HG03066 (cell line): ENCODE measurements around the gene GCG.

Experiments used
- ATAC-seq: cut with Tn5 transposase; IDR thresholded peaks from one replicate; pipeline ENCODE4 v1.9.1; 2021; ENCODE audit warnings: low read depth; ENCODE audit not compliant: unreplicated experiment

GCG gene

GRCh38 chr2:162152147-162152546 lies at the start of gene GCG:
Gene GCG (minus strand): TSS chr2:162152247. CDS start chr2:162149178, 3,069 bp downstream.
- ATAC-seq = no peak

- no peak for ATAC-seq
Observed at GRCh38 chr2:162200636-162201035, 48.6 kb upstream of the GCG start.

GRCh38 chr2:162199913-162200312 lies 47.9 kb upstream of the GCG start:
- ATAC-seq = no peak

GRCh38 chr2:162198239-162198638 lies 46.2 kb upstream of the GCG start:
- ATAC-seq = no peak

- ATAC-seq = no peak
Observed at GRCh38 chr2:162197069-162197825, 45.2 kb upstream of the GCG start.

GRCh38 chr2:162196638-162197037 lies 44.6 kb upstream of the GCG start:
- no peak for ATAC-seq

- no peak for ATAC-seq
Observed at GRCh38 chr2:162188451-162188850, 36.4 kb upstream of the GCG start.

GRCh38 chr2:162185541-162186232 lies 33.6 kb upstream of the GCG start:
- no peak for ATAC-seq

GRCh38 chr2:162184821-162185450 lies 32.9 kb upstream of the GCG start:
- ATAC-seq = no peak

- ATAC-seq = no peak
Observed at GRCh38 chr2:162184359-162184758, 32.3 kb upstream of the GCG start.

- no peak for ATAC-seq
Observed at GRCh38 chr2:162182395-162182794, 30.3 kb upstream of the GCG start.

- no peak for ATAC-seq
Observed at GRCh38 chr2:162177301-162177700, 25.3 kb upstream of the GCG start.

- ATAC-seq = no peak
Observed at GRCh38 chr2:162175714-162176113, 23.7 kb upstream of the GCG start.

- ATAC-seq = no peak
Observed at GRCh38 chr2:162174746-162175145, 22.7 kb upstream of the GCG start.

GRCh38 chr2:162172802-162173370 lies 20.8 kb upstream of the GCG start:
- ATAC-seq = no peak

- no peak for ATAC-seq
Observed at GRCh38 chr2:162166745-162167144, 14.7 kb upstream of the GCG start.

- no peak for ATAC-seq
Observed at GRCh38 chr2:162166174-162166573, 14.1 kb upstream of the GCG start.

- ATAC-seq = no peak
Observed at GRCh38 chr2:162164802-162165201, 12.8 kb upstream of the GCG start.

GRCh38 chr2:162159446-162159845 lies 7.4 kb upstream of the GCG start:
- ATAC-seq = no peak

- no peak for ATAC-seq
Observed at GRCh38 chr2:162156149-162156548, 4.1 kb upstream of the GCG start.

GRCh38 chr2:162155093-162155492 lies 3.0 kb upstream of the GCG start:
- ATAC-seq = no peak
